BLaER1 treated with 17β-estradiol and CSF1 and Interleukin-3, amounts not matched to agents 10 nM and 100 nM (cell line): ENCODE measurements around the gene CFHR2.

Experiments
- H3K27ac ChIP-seq, 11 experiments: shearing (Covaris generic); formaldehyde crosslinking; 2 replicates each; pipeline ENCODE4 v1.8.1; 2022
- H3K27me3 ChIP-seq, 11 experiments: shearing (Covaris generic); formaldehyde crosslinking; 2 replicates each; pipeline ENCODE4 v1.8.1; 2022
- H3K36me3 ChIP-seq, 11 experiments: shearing (Covaris generic); formaldehyde crosslinking; 2 replicates each; pipeline ENCODE4 v1.8.1; 2022
- H3K4me1 ChIP-seq, 10 experiments: shearing (Covaris generic); formaldehyde crosslinking; 2 replicates each; pipeline ENCODE4 v1.8.1; 2022
- H3K4me2 ChIP-seq, 11 experiments: shearing (Covaris generic); formaldehyde crosslinking; 2 replicates each; pipeline ENCODE4 v1.8.1; 2022
- H3K4me3 ChIP-seq, 10 experiments: shearing (Covaris generic); formaldehyde crosslinking; 2 replicates each; pipeline ENCODE4 v1.8.1; 2022
- H3K9ac ChIP-seq, 11 experiments: shearing (Covaris generic); formaldehyde crosslinking; 2 replicates each; pipeline ENCODE4 v1.8.1; 2022
- H3K9me3 ChIP-seq, 11 experiments: shearing (Covaris generic); formaldehyde crosslinking; replicated peaks in 1 of 11; 2 replicates each; pipeline ENCODE4 v1.8.1; 2022
- H4K20me1 ChIP-seq, 11 experiments: shearing (Covaris generic); formaldehyde crosslinking; 2 replicates each; pipeline ENCODE4 v1.8.1; 2022
- Cebpa-rat ChIP-seq, 11 experiments: shearing (Covaris generic); IDR thresholded peaks; 2 replicates each; pipeline ENCODE4 v1.8.1; 2022

Gene CFHR2

DNA sequence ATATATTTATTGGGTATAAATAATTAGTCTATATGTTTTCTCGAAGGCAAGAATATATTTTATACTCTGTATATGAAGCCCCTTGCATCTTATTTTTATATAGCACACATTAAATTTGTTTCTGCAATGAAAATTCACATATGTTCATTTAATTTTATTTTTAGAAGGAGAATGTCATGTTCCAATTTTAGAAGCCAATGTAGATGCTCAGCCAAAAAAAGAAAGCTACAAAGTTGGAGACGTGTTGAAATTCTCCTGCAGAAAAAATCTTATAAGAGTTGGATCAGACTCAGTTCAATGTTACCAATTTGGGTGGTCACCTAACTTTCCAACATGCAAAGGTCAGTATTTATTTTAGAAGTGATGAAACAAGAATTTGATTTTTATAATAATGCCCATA lies 50.4 kb downstream of the CFHR2 start:
- H3K36me3 ChIP-seq: no peaks in the 10 kb centered on the region
- H3K4me3 ChIP-seq: no peak overlapping the region
- no peaks in the 10 kb centered on the region for H4K20me1 ChIP-seq
- no peaks in the 10 kb centered on the region for H3K27me3 ChIP-seq
- no peak overlapping the region for H3K27ac ChIP-seq
- no peak overlapping the region for H3K4me2 ChIP-seq
- no peak for TF ChIP-seq Cebpa-rat (IDR thresholded peaks at IDR 0.05)
- peaks cover 0 to 4% (median 0%) of the 10 kb centered on the region in 10 experiments; a peak in 2 of 20 replicates for H3K4me1 ChIP-seq
- H3K9ac ChIP-seq: no peak overlapping the region
- no peaks in the 10 kb centered on the region for H3K9me3 ChIP-seq

DNA sequence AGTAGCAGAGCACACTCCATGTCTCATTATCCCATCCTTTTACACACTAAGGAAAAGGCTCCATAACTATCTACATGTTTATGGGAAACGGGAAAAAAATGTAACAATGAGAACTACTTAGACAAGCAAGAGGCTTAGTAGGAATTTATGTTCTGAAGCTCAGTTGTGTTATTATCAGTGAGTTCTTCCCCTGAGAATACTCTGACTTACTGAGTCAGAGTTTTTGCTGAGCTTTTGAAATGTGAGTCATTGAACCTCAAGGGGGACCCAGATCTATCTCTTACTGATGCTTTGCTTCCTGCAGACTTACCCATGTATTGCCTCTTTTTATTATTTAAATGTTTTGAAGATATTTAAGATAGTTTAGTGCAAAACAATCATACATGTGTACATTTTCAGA lies 53.9 kb downstream of the CFHR2 start:
- H3K27ac ChIP-seq: no peak overlapping the region
- H3K9me3 ChIP-seq: no peaks in the 10 kb centered on the region
- H3K36me3 ChIP-seq: no peaks in the 10 kb centered on the region
- no peak overlapping the region for H3K9ac ChIP-seq
- no peaks in the 10 kb centered on the region for H4K20me1 ChIP-seq
- no peaks in the 10 kb centered on the region for H3K27me3 ChIP-seq
- H3K4me2 ChIP-seq: no peak overlapping the region
- H3K4me1 ChIP-seq: peaks cover 0 to 4% (median 0%) of the 10 kb centered on the region in 10 experiments; a peak in 2 of 20 replicates
- no peak for TF ChIP-seq Cebpa-rat (IDR thresholded peaks at IDR 0.05)
- H3K4me3 ChIP-seq: no peak overlapping the region

- Histone ChIP-seq H3K4me1 (peaks cover 0 to 4% (median 0%) of the 10 kb centered on the region in 10 experiments; a peak in 2 of 20 replicates), H3K27ac (no peak overlapping the region), H4K20me1 (no peaks in the 10 kb centered on the region), H3K36me3 (no peaks in the 10 kb centered on the region), H3K4me3 (no peak overlapping the region), H3K9me3 (no peaks in the 10 kb centered on the region), H3K27me3 (no peaks in the 10 kb centered on the region), H3K4me2 (no peak overlapping the region), H3K9ac (no peak overlapping the region)
- TF ChIP-seq Cebpa-rat (IDR thresholded peaks at IDR 0.05): no peak
These were observed 58.3 kb downstream of the CFHR2 start for GRCh38 chr1:197001828-197002227.

- H3K27ac ChIP-seq: no peak overlapping the region
- no peaks in the 10 kb centered on the region for H3K9me3 ChIP-seq
- TF ChIP-seq Cebpa-rat (IDR thresholded peaks at IDR 0.05): no peak
- no peaks in the 10 kb centered on the region for H3K27me3 ChIP-seq
- H3K4me2 ChIP-seq: no peak overlapping the region
- H4K20me1 ChIP-seq: no peaks in the 10 kb centered on the region
- no peak overlapping the region for H3K9ac ChIP-seq
- H3K4me3 ChIP-seq: no peak overlapping the region
- no peaks in the 10 kb centered on the region for H3K4me1 ChIP-seq
- H3K36me3 ChIP-seq: no peaks in the 10 kb centered on the region
These were observed 59.6 kb downstream of the CFHR2 start for GRCh38 chr1:197003132-197003531.

DNA sequence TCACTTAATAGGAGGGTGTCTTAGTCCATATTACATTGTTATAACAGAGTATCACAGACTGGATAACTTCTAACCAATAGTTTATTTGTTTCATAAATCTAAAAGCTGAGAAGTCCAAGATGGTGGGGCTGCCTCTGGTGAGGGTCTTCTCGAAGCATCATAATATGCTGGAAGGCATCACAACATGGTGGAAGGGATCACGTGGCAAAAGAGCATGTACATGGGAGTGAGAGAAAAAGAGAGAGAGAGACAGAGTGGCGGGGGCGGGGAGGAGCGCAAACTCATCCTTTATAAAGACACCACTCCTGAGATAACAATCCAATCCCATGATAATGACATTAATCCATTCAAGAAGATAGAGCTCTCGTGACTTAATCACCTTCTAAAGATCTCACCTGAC lies 65.3 kb downstream of the CFHR2 start:
- no peak overlapping the region for H3K4me3 ChIP-seq
- no peak overlapping the region for H3K27ac ChIP-seq
- H3K36me3 ChIP-seq: no peaks in the 10 kb centered on the region
- H3K4me2 ChIP-seq: no peak overlapping the region
- TF ChIP-seq Cebpa-rat (IDR thresholded peaks at IDR 0.05): no peak
- H4K20me1 ChIP-seq: no peaks in the 10 kb centered on the region
- H3K9ac ChIP-seq: no peak overlapping the region
- no peaks in the 10 kb centered on the region for H3K4me1 ChIP-seq
- H3K27me3 ChIP-seq: no peaks in the 10 kb centered on the region
- H3K9me3 ChIP-seq: peaks cover 0 to 7% (median 5%) of the 10 kb centered on the region in 11 experiments; a peak in 9 of 22 replicates
